Measurements from ENCODE around the gene NTRK2.

GRCh38 chr9:84993105-84993504, 323.6 kb downstream of the NTRK2 start:
- TF ChIP-seq CTCF (IDR thresholded peaks at IDR 0.05; ENCODE audit: low read depth, low read length, poor library complexity, severe bottlenecking) (no peak), EZH2phosphoT487 (IDR thresholded peaks at IDR 0.05; ENCODE audit: borderline replicate concordance, low read length) (no peak)
